ENCODE measurements around the gene STIP1. TPM values are rescaled to one million over a fixed set of nuclear protein-coding genes. Genes with fewer than 3 reads are reported as not detected.

Gene STIP1
- total and polyA plus RNA-seq, 2 of the 8 experiments (the other 6 are each of a cell fraction or from before 2014, with no cell fraction given) = 140 to 329 TPM

- DNase-seq (ENCODE audit: low read depth in 1 of 2, low spot score in 2 of 2) = peak; percentile 53 to 80
- no peak overlapping the region for H3K4me3 ChIP-seq (ENCODE audit: extremely low read depth in 1 of 4, insufficient read depth in 2 of 4, low read depth in 3 of 4, low read length in 4 of 4)
- ChIA-PET POLR2A (ENCODE audit: partially characterized antibody) (interaction anchor here (0.7 to 18.4 kb wide), 8 partner anchors 16 to 99 kb away, joined by 3 to 253 read pairs (median 23); partner anchors contain the start of genes MACROD1, NUDT22, PPP1R14B and STIP1), CTCF (ENCODE audit: partially characterized antibody) (interaction anchor here (0.7 to 7.4 kb wide), 31 partner anchors 9 to 209 kb away, joined by 3 to 68 read pairs (median 6); partner anchors contain the start of genes DNAJC4, ESRRA, NUDT22 and PLCB3)
- H3K23me2 ChIP-seq (ENCODE audit: low read depth, low read length) = no peaks in the 10 kb centered on the region; the same call in 1 of the 2 replicates
- no peak overlapping the region; the same call in 1 of the 2 replicates for H2BK15ac ChIP-seq (ENCODE audit: low read length)
- no peak overlapping the region; a peak in 1 of 7 replicates for H3K9ac ChIP-seq (replicated peaks in 1 of 4; ENCODE audit: extremely low read depth in 1 of 4, low read depth in 3 of 4, low read length in 3 of 4)
- no peak overlapping the region for H3K18ac ChIP-seq (ENCODE audit: extremely low read depth, low read length)
- no peak overlapping the region for H3K4me2 ChIP-seq (ENCODE audit: insufficient read depth in 1 of 2, low read depth in 2 of 2, low read length in 2 of 2)
- no peak overlapping the region for H3K14ac ChIP-seq (ENCODE audit: insufficient read length)
- H3K27ac ChIP-seq (ENCODE audit: low read depth, low read length) = no peak overlapping the region
- H3K23ac ChIP-seq (ENCODE audit: insufficient read length) = no peak overlapping the region
- no peaks in the 10 kb centered on the region for H3K9me3 ChIP-seq (ENCODE audit: insufficient read depth in 2 of 2, low read depth in 1 of 2, low read length in 1 of 2)
- H2BK20ac ChIP-seq (ENCODE audit: low read length) = no peak overlapping the region
- no peak overlapping the region for H2BK120ac ChIP-seq (replicated peaks; ENCODE audit: low read depth, low read length)
- H2BK5ac ChIP-seq (ENCODE audit: low read depth, low read length) = no peak overlapping the region
- H3K79me1 ChIP-seq (ENCODE audit: low read depth, low read length) = no peaks in the 10 kb centered on the region
- peaks cover 0 to 5% (median 0%) of the 10 kb centered on the region in 4 experiments; a peak in 3 of 7 replicates for H3K4me1 ChIP-seq (replicated peaks in 1 of 4; ENCODE audit: control insufficient read depth in 3 of 4, insufficient read depth in 4 of 4, low read length in 3 of 4)
- no peaks in the 10 kb centered on the region; a peak in 1 of 7 replicates for H3K27me3 ChIP-seq (replicated peaks in 1 of 4; ENCODE audit: control insufficient read depth in 3 of 4, extremely low read depth in 1 of 4, insufficient read depth in 3 of 4, low read length in 3 of 4)
- H4K8ac ChIP-seq (ENCODE audit: extremely low read depth, insufficient read depth, low read length) = no peak overlapping the region
- H3K56ac ChIP-seq (replicated peaks; ENCODE audit: insufficient read length, low read depth, low read length) = no peak overlapping the region
- H4K5ac ChIP-seq (ENCODE audit: insufficient read length, low read depth, low read length) = no peak overlapping the region
- H2AFZ ChIP-seq (ENCODE audit: low read length) = no peak overlapping the region
- no peak overlapping the region for H3K4ac ChIP-seq (replicated peaks; ENCODE audit: insufficient read length, low read depth, low read length)
- H4K91ac ChIP-seq (replicated peaks; ENCODE audit: insufficient read length, low read length) = no peak overlapping the region
- H3K79me2 ChIP-seq (ENCODE audit: control insufficient read depth in 1 of 2, insufficient read depth in 2 of 2, low read length in 2 of 2) = no peaks in the 10 kb centered on the region
- H2AK5ac ChIP-seq (ENCODE audit: low read depth, low read length) = no peak overlapping the region
- FAIRE-seq = peak; percentile 48
- H4K20me1 ChIP-seq (replicated peaks in 1 of 2; ENCODE audit: control insufficient read depth in 1 of 2, insufficient read depth in 2 of 2, low read length in 2 of 2) = peaks cover 5 to 21% of the 10 kb centered on the region in 2 experiments
- H3K36me3 ChIP-seq (ENCODE audit: control insufficient read depth in 2 of 4, insufficient read depth in 4 of 4, low read length in 3 of 4) = peaks cover 41 to 62% (median 54%) of the 10 kb centered on the region in 4 experiments
- 73% methylated on average over 7 of the region's 7 CpGs; no CpG with 5 or more reads in 1 of the 2 experiments for WGBS, 2 experiments (ENCODE audit: extremely low coverage in 1 of 2, insufficient coverage in 1 of 2, insufficient read length in 1 of 2, insufficient replicate concordance in 2 of 2, low coverage in 1 of 2, low lambda C conversion rate in 2 of 2, missing lambda C conversion rate in 1 of 2)
- no peak overlapping the region for H2BK12ac ChIP-seq (ENCODE audit: low read depth, low read length)
- TF ChIP-seq BCL11A (IDR thresholded peaks at IDR 0.05; ENCODE audit: low read depth in 2 of 2, low read length in 2 of 2) (no peak), SUZ12 (IDR thresholded peaks at IDR 0.05; ENCODE audit: low read length) (no peak), TEAD4 (IDR thresholded peaks at IDR 0.05; ENCODE audit: low read depth, low read length) (no peak), EGR1 (IDR thresholded peaks at IDR 0.05; ENCODE audit: borderline replicate concordance, low read depth, low read length) (no peak), EZH2 (IDR thresholded peaks at IDR 0.05; ENCODE audit: low read depth, low read length, severe bottlenecking) (no peak), CREB1 (IDR thresholded peaks at IDR 0.05) (no peak), RAD21 (IDR thresholded peaks at IDR 0.05 in 1 of 2, conservative IDR thresholded peaks at IDR 0.05 in 1 of 2; ENCODE audit: low read depth in 2 of 2, low read length in 2 of 2) (peak; percentile 80 to 88), ASH2L (IDR thresholded peaks at IDR 0.05; ENCODE audit: low read length) (no peak)
- TF ChIP-seq, protein P1, sequence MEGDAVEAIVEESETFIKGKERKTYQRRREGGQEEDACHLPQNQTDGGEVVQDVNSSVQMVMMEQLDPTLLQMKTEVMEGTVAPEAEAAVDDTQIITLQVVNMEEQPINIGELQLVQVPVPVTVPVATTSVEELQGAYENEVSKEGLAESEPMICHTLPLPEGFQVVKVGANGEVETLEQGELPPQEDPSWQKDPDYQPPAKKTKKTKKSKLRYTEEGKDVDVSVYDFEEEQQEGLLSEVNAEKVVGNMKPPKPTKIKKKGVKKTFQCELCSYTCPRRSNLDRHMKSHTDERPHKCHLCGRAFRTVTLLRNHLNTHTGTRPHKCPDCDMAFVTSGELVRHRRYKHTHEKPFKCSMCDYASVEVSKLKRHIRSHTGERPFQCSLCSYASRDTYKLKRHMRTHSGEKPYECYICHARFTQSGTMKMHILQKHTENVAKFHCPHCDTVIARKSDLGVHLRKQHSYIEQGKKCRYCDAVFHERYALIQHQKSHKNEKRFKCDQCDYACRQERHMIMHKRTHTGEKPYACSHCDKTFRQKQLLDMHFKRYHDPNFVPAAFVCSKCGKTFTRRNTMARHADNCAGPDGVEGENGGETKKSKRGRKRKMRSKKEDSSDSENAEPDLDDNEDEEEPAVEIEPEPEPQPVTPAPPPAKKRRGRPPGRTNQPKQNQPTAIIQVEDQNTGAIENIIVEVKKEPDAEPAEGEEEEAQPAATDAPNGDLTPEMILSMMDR (IDR thresholded peaks at IDR 0.05; ENCODE audit: control extremely low read depth in 1 of 3, insufficient read depth in 1 of 3, low read depth in 1 of 3, low read length in 3 of 3) = peak; percentile 79 to 90 (median 81)
Observed at GRCh38 chr11:64204464-64204989, 18.6 kb downstream of the STIP1 start.

All from H1 (cell line).